DOHH2 (cell line): Measurements from ENCODE around the gene TSC1.

Experiments used
- H3F3A ChIP-seq: fragments of 200-600 bp; sonication (generic), shearing (Covaris generic); 2 replicates; pipeline ENCODE4 v1.6.0; 2016; ENCODE audit warnings: antibody characterized with exemption, mild to moderate bottlenecking; ENCODE audit not compliant: control insufficient read depth, insufficient read depth
- H3K27ac ChIP-seq: fragments of 200-600 bp; sonication (generic); 2 replicates; pipeline ENCODE4 v1.5.1; 2014; ENCODE audit warnings: low read depth, mild to moderate bottlenecking, low read length, moderate library complexity
- H3K27me3 ChIP-seq: fragments of 200-600 bp; sonication (generic); 2 replicates; pipeline ENCODE4 v1.6.1; 2014; ENCODE audit warnings: mild to moderate bottlenecking, low read length, mixed read lengths; ENCODE audit not compliant: control insufficient read depth
- H3K36me3 ChIP-seq: fragments of 200-600 bp; sonication (generic); 2 replicates; pipeline ENCODE4 v1.6.1; 2014; ENCODE audit warnings: mild to moderate bottlenecking, low read length, moderate library complexity, mixed read lengths; ENCODE audit not compliant: control insufficient read depth
- H3K4me1 ChIP-seq: fragments of 200-600 bp; sonication (generic); 2 replicates; pipeline ENCODE4 v1.6.1; 2014; ENCODE audit warnings: mild to moderate bottlenecking, low read length, mixed read lengths; ENCODE audit not compliant: control insufficient read depth
- H3K4me2 ChIP-seq: fragments of 200-600 bp; sonication (generic); 2 replicates; pipeline ENCODE4 v1.6.0; 2014; ENCODE audit warnings: mild to moderate bottlenecking, low read length, moderate library complexity
- H3K4me3 ChIP-seq: fragments of 200-600 bp; sonication (generic); 2 replicates; pipeline ENCODE4 v1.5.1; 2014; ENCODE audit warnings: mild to moderate bottlenecking, low read length, mixed read lengths
- H3K79me2 ChIP-seq: fragments of 200-600 bp; sonication (generic); 2 replicates; pipeline ENCODE4 v1.6.1; 2014; ENCODE audit warnings: mild to moderate bottlenecking, low read length, mixed read lengths; ENCODE audit not compliant: control insufficient read depth
- H3K9me2 ChIP-seq: fragments of 200-600 bp; sonication (generic); replicated peaks from 2 replicates; pipeline ENCODE4 v1.6.1; 2014; ENCODE audit warnings: mild to moderate bottlenecking, low read length, mixed read lengths; ENCODE audit not compliant: control insufficient read depth
- H3K9me3 ChIP-seq: fragments of 200-600 bp; sonication (generic); 2 replicates; pipeline ENCODE4 v1.6.1; 2014; ENCODE audit warnings: antibody characterized with exemption, low read length, mixed read lengths; ENCODE audit not compliant: control insufficient read depth, insufficient read depth
- H4K20me1 ChIP-seq: fragments of 200-600 bp; sonication (generic); 2 replicates; pipeline ENCODE4 v1.6.0; 2014; ENCODE audit warnings: low read depth, mild to moderate bottlenecking, antibody characterized with exemption, low read length, moderate library complexity; ENCODE audit not compliant: control insufficient read depth, insufficient read depth
- CTCF ChIP-seq: fragments of 200-600 bp; sonication (generic); IDR thresholded peaks from one replicate; pipeline ENCODE4 v1.5.1; 2014; ENCODE audit warnings: antibody characterized with exemption, mild to moderate bottlenecking, low read depth, low read length; ENCODE audit not compliant: poor library complexity, severe bottlenecking
- EZH2phosphoT487 ChIP-seq: fragments of 200-600 bp; sonication (generic); IDR thresholded peaks from 2 replicates; pipeline ENCODE4 v1.6.1; 2017; ENCODE audit warnings: borderline replicate concordance, mild to moderate bottlenecking, antibody characterized with exemption, low read length, moderate library complexity, mixed read lengths

TSC1 gene

GRCh38 chr9:132943651-132944293, 644 bp downstream of the TSC1 start:
- no peaks in the 10 kb centered on the region for H3K9me2 ChIP-seq
- no peaks in the 10 kb centered on the region for H3K9me3 ChIP-seq
- no peak for TF ChIP-seq CTCF
- no peak for TF ChIP-seq EZH2phosphoT487
- peak overlapping the region; percentile 93 for H3K4me2 ChIP-seq
- peak overlapping the region; percentile 93 for H3K4me3 ChIP-seq
- no peaks in the 10 kb centered on the region for H3K27me3 ChIP-seq
- H3K4me1 ChIP-seq, result peaks cover 79% of the 10 kb centered on the region
- peak overlapping the region; percentile 98 for H3K27ac ChIP-seq
- peaks cover 45% of the 10 kb centered on the region for H3K36me3 ChIP-seq
- H4K20me1 ChIP-seq, result peaks cover 9% of the 10 kb centered on the region
- peaks cover 18% of the 10 kb centered on the region for H3F3A ChIP-seq
- H3K79me2 ChIP-seq, result peaks cover 54% of the 10 kb centered on the region

- Histone ChIP-seq H3K9me2 (no peaks in the 10 kb centered on the region), H3F3A (peaks cover 18% of the 10 kb centered on the region), H3K4me1 (peaks cover 76% of the 10 kb centered on the region), H3K4me2 (peak overlapping the region; percentile 93), H3K27ac (peak overlapping the region; percentile 98), H4K20me1 (peaks cover 12% of the 10 kb centered on the region), H3K79me2 (peaks cover 65% of the 10 kb centered on the region), H3K9me3 (no peaks in the 10 kb centered on the region), H3K36me3 (peaks cover 51% of the 10 kb centered on the region), H3K27me3 (no peaks in the 10 kb centered on the region), H3K4me3 (peak overlapping the region; percentile 93)
- TF ChIP-seq EZH2phosphoT487 (no peak), CTCF (no peak)
These were observed 1.8 kb downstream of the TSC1 start for GRCh38 chr9:132942541-132943182.

GRCh38 chr9:132939169-132939568, 5.2 kb downstream of the TSC1 start:
- Histone ChIP-seq H3K4me1 (peaks cover 49% of the 10 kb centered on the region), H3F3A (peaks cover 16% of the 10 kb centered on the region), H3K9me3 (no peaks in the 10 kb centered on the region), H3K9me2 (no peaks in the 10 kb centered on the region), H3K4me3 (no peak overlapping the region), H3K36me3 (peaks cover 62% of the 10 kb centered on the region), H3K27me3 (no peaks in the 10 kb centered on the region), H3K4me2 (no peak overlapping the region), H3K27ac (no peak overlapping the region), H3K79me2 (peaks cover 97% of the 10 kb centered on the region), H4K20me1 (peaks cover 12% of the 10 kb centered on the region)
- TF ChIP-seq EZH2phosphoT487 (no peak), CTCF (no peak)
